B cell (primary cell): ENCODE measurements around the gene RPLP1. TPM values are rescaled to one million over a fixed set of nuclear protein-coding genes. Genes with fewer than 3 reads are reported as not detected.

Source experiments
- ATAC-seq: fragments of 200-7000 bp; cut with Tn5 transposase; one replicate; pipeline ENCODE4 v1.10.0; 2021; ENCODE audit warnings: low read depth, mild to moderate bottlenecking, moderate number of reproducible peaks, moderate library complexity
- CTCF ChIA-PET: fragments of 350-600 bp; sonication (Branson Sonifier 250); formaldehyde crosslinking; loops from one replicate; lab custom pipeline; 2021; ENCODE audit warnings: antibody characterized with exemption, inconsistent platforms; lab: Charles Lee
- POLR2A ChIA-PET: fragments of 350-600 bp; sonication (Branson Sonifier 250); formaldehyde crosslinking; loops from one replicate; lab custom pipeline; 2021; ENCODE audit warnings: antibody characterized with exemption; lab: Charles Lee
- DNase-seq: peaks from one replicate; pipeline ENCODE4 v3.0.0; 2013
- H2AFZ ChIP-seq: 2 replicates; pipeline ENCODE4 v1.6.1; 2012; ENCODE audit warnings: mild to moderate bottlenecking, low read depth, low read length; ENCODE audit not compliant: insufficient read depth, poor library complexity, severe bottlenecking
- H3K27ac ChIP-seq, 2 donors: 1 replicate in 1 of 2; 2 replicates in 1 of 2; pipeline ENCODE4 v1.5.1; 2012 to 2013; ENCODE audit warnings: low read length in 2 of 2, mild to moderate bottlenecking in 2 of 2, moderate library complexity in 1 of 2
- H3K27me3 ChIP-seq, 4 experiments: fragments of 200-600 bp in 1 of 4; sonication (generic) in 1 of 4; replicated peaks in 1 of 4; 1 replicate in 2 of 4; 2 replicates in 2 of 4; pipeline versions ENCODE4 v1.6.1 to v1.7.0; 2013 to 2016; ENCODE audit warnings: low read length in 3 of 4, mild to moderate bottlenecking in 2 of 4, mixed read lengths in 1 of 4, moderate library complexity in 1 of 4; ENCODE audit not compliant: insufficient read depth in 4 of 4, control insufficient read depth in 3 of 4; ENCODE audit errors: control extremely low read depth in 1 of 4
- H3K36me3 ChIP-seq, 2 experiments: replicated peaks in 1 of 2; 1 replicate in 1 of 2; 2 replicates in 1 of 2; pipeline versions ENCODE4 v1.6.1 to v1.7.1; 2013; ENCODE audit warnings: low read length in 1 of 2; ENCODE audit not compliant: insufficient read depth in 2 of 2, control insufficient read depth in 1 of 2; ENCODE audit errors: control extremely low read depth in 1 of 2, extremely low read depth in 1 of 2
- H3K4me1 ChIP-seq, 2 donors: fragments of 200-600 bp in 1 of 2; sonication (generic) in 1 of 2; 1 replicate in 1 of 2; 2 replicates in 1 of 2; pipeline versions ENCODE4 v1.5.1 to v1.6.1; 2013 to 2017; ENCODE audit warnings: low read length in 2 of 2; ENCODE audit not compliant: control insufficient read depth in 2 of 2, insufficient read depth in 2 of 2
- H3K4me2 ChIP-seq: replicated peaks from 2 replicates; pipeline ENCODE3; 2012; ENCODE audit warnings: mild to moderate bottlenecking, low read depth, low read length; ENCODE audit not compliant: poor library complexity, severe bottlenecking
- H3K4me3 ChIP-seq, 5 experiments: fragments of 200-600 bp in 1 of 5; sonication (generic) in 1 of 5; 1 replicate in 3 of 5; 2 replicates in 2 of 5; pipeline versions ENCODE4 v1.5.1 to v1.7.0; 2011 to 2016; ENCODE audit warnings: low read length in 4 of 5, mild to moderate bottlenecking in 4 of 5, low read depth in 2 of 5, control low read depth in 1 of 5, moderate library complexity in 1 of 5; ENCODE audit not compliant: insufficient read depth in 1 of 5; ENCODE audit errors: control extremely low read depth in 1 of 5, extremely low read depth in 1 of 5
- H3K79me2 ChIP-seq: fragments of 200-600 bp; sonication (generic); one replicate; pipeline ENCODE4 v1.6.0; 2016; ENCODE audit warnings: low read length; ENCODE audit not compliant: control insufficient read depth, insufficient read depth
- H3K9ac ChIP-seq: fragments of 200-600 bp; sonication (generic); 2 replicates; pipeline ENCODE4 v1.6.1; 2017; ENCODE audit warnings: mild to moderate bottlenecking, low read length, moderate library complexity
- H3K9me3 ChIP-seq, 3 donors: one replicate each; pipeline versions ENCODE4 v1.6.1 to v1.7.1; 2013; ENCODE audit warnings: low read length in 2 of 3; ENCODE audit not compliant: control insufficient read depth in 2 of 3, insufficient read depth in 1 of 3; ENCODE audit errors: control extremely low read depth in 1 of 3
- H4K20me1 ChIP-seq: 2 replicates; pipeline ENCODE4 v1.6.0; 2012; ENCODE audit warnings: mild to moderate bottlenecking, low read length; ENCODE audit not compliant: insufficient read depth, control insufficient read depth, poor library complexity, severe bottlenecking
- H3K27ac Mint-ChIP-seq: one replicate; pipeline ENCODE4 v1.8.0; 2021; ENCODE audit warnings: mixed read lengths
- H3K27me3 Mint-ChIP-seq: one replicate; pipeline ENCODE4 v1.8.0; 2021; ENCODE audit warnings: mixed read lengths
- H3K4me1 Mint-ChIP-seq: one replicate; pipeline ENCODE4 v1.8.0; 2021; ENCODE audit warnings: mixed read lengths
- H3K4me3 Mint-ChIP-seq: one replicate; pipeline ENCODE4 v1.8.0; 2021; ENCODE audit warnings: mixed read lengths
- H3K9me3 Mint-ChIP-seq: one replicate; pipeline ENCODE4 v1.8.0; 2022; ENCODE audit warnings: mixed read lengths; ENCODE audit not compliant: insufficient read depth
- CTCF ChIP-seq: fragments of 200-600 bp; IDR thresholded peaks from one replicate; pipeline ENCODE4 v1.8.0; 2022; ENCODE audit warnings: antibody characterized with exemption, mild to moderate bottlenecking
- EZH2 ChIP-seq: IDR thresholded peaks from 2 replicates; pipeline ENCODE4 v1.6.1; 2012; ENCODE audit warnings: borderline replicate concordance, low read depth, mild to moderate bottlenecking, moderate library complexity, low read length; ENCODE audit not compliant: insufficient read depth, poor library complexity, severe bottlenecking
- WGBS: methylation state at CpG from one replicate; pipeline ENCODE4 v1.1.5; 2013; ENCODE audit warnings: missing lambda C conversion rate; ENCODE audit not compliant: insufficient coverage; 5-methylcytosine and 5-hydroxymethylcytosine counted together
- intact Hi-C: fragments of 100-400 bp; cut with micrococcal nuclease; formaldehyde crosslinking; loops from one replicate; pipeline ENCODE4 v1.10.0; 2022
- polyA minus RNA-seq: library from RNA; depleted of rRNA, polyadenylated mRNA; stranded (reverse); fragments of >200 nt; gene quantifications from 2 replicates; pipeline ENCODE4 v1.2.3, GENCODE V29; 2012
- polyA plus RNA-seq: library from polyadenylated mRNA; depleted of rRNA; stranded (reverse); fragments of >200 nt; gene quantifications from 2 replicates; pipeline ENCODE4 v1.2.3, GENCODE V29; 2012
- total RNA-seq, 2 donors: library from RNA; stranded (reverse); fragments of 120-200 nt in 1 of 2; gene quantifications; 1 replicate in 1 of 2; 2 replicates in 1 of 2; pipeline versions ENCODE4 v1.2.3 to v1.2.4, GENCODE V29; 2013 to 2022

The RPLP1 gene
- 2,373 and 2,400 TPM in 2 replicates for total RNA-seq
- 1,161 TPM for total RNA-seq (2013)
- 1,921 and 2,470 TPM in 2 replicates for polyA plus RNA-seq
- 180 and 505 TPM in 2 replicates for polyA minus RNA-seq

- ChIA-PET POLR2A (interaction anchor here (0.6 to 3.4 kb wide), 13 partner anchors 10 to 1378 kb away, joined by 3 to 30 read pairs (median 4); partner anchors contain the start of genes GLCE and KIF23), CTCF (interaction anchor here (0.7 to 5.3 kb wide), 5 partner anchors 10 to 658 kb away, joined by 3 to 42 read pairs (median 5); partner anchors contain the start of gene KIF23)
- Histone ChIP-seq H3K36me3 (peaks cover 0 to 35% of the 10 kb centered on the region in 2 experiments), H3K9me3 (no peaks in the 10 kb centered on the region), H2AFZ (peak within 1 kb of the TSS; percentile 100), H3K9ac (peak within 1 kb of the TSS; percentile 97), H3K27me3 (no peaks in the 10 kb centered on the region), H4K20me1 (peaks cover 40% of the 10 kb centered on the region), H3K4me3 (peak within 1 kb of the TSS; percentile 77 to 97 (median 88)), H3K4me2 (peak within 1 kb of the TSS; percentile 80), H3K4me1 (peaks cover 26% of the 10 kb centered on the region in 2 donors), H3K79me2 (peaks cover 25% of the 10 kb centered on the region), H3K27ac (peak within 1 kb of the TSS; percentile 77 to 93)
- H3K4me1 Mint-ChIP-seq, result peaks cover 43% of the 10 kb centered on the region
- TF ChIP-seq CTCF (no peak), EZH2 (no peak)
- peak within 1 kb of the TSS; percentile 100 for H3K4me3 Mint-ChIP-seq
- no peaks in the 10 kb centered on the region for H3K9me3 Mint-ChIP-seq
- H3K27ac Mint-ChIP-seq, result peak within 1 kb of the TSS; percentile 100
- under 1% methylated on average over 77 of the region's 77 CpGs for WGBS
- peak; percentile 91 for ATAC-seq
- intact Hi-C loops, result loop anchor here (1.0 to 5.0 kb wide), 7 partner anchors 9 to 1310 kb away; partner anchors contain the start of genes GLCE, KIF23, TLE3 and UACA
- DNase-seq, result peak; percentile 97
- H3K27me3 Mint-ChIP-seq, result no peaks in the 10 kb centered on the region
These were observed at the start of gene RPLP1 for GRCh38 chr15:69452692-69453521. TSS of gene RPLP1 (plus strand) at chr15:69452818. CDS start at chr15:69452949, 131 bp downstream.
